Measurements from ENCODE around the gene OR10W1. TPM values are rescaled to one million over a fixed set of nuclear protein-coding genes. Genes with fewer than 3 reads are reported as not detected.

OR10W1 gene
- total RNA-seq (not detected), polyA plus RNA-seq (not detected)
- long read RNA-seq, donor 1, result 0 reads
- long read RNA-seq, donor 2, result 0 reads
- long read RNA-seq, donor 3, result 0 reads
- long read RNA-seq, donor 4, result 0 reads
- long read RNA-seq, donor 5, result 0 reads
- long read RNA-seq, donor 6, result 0 reads
- long read RNA-seq, donor 7, result 0 reads
- long read RNA-seq, donor 8, result 0 reads
- long read RNA-seq, donor 9, result 0 reads
- long read RNA-seq, donor 10, result 0 reads

- intact Hi-C loops (cut with DNase I), result no loop called here
- WGBS, 4 donors, result 73 to 89% (median 85%) methylated on average over 2 of the region's 2 CpGs
- Histone ChIP-seq H3K36me3 (replicated peaks in 1 of 2) (no peaks in the 10 kb centered on the region), H3K27ac (no peak within 1 kb of the TSS), H3K27me3 (no peaks in the 10 kb centered on the region), H3K4me1 (replicated peaks in 1 of 2) (no peaks in the 10 kb centered on the region), H3K4me3 (no peak within 1 kb of the TSS), H3K9me3 (replicated peaks in 1 of 3) (no peaks in the 10 kb centered on the region)
- TF ChIP-seq CTCF (IDR thresholded peaks at IDR 0.05) (no peak), POLR2A (IDR thresholded peaks at IDR 0.05) (no peak)
- DNase-seq, result no peak
Observed at GRCh38 chr11:58268142-58268541, at the start of gene OR10W1. Gene OR10W1 (minus strand): TSS chr11:58268260. CDS start chr11:58267858, 402 bp downstream.

GRCh38 chr11:58316142-58316541 lies 48.1 kb upstream of the OR10W1 start:
- Histone ChIP-seq H3K36me3 (replicated peaks in 1 of 2) (no peaks in the 10 kb centered on the region), H3K4me1 (replicated peaks in 1 of 2) (no peaks in the 10 kb centered on the region), H3K27me3 (no peaks in the 10 kb centered on the region), H3K9me3 (replicated peaks in 1 of 3) (no peaks in the 10 kb centered on the region), H3K27ac (no peak overlapping the region), H3K4me3 (no peak overlapping the region)
- intact Hi-C loops (cut with DNase I), result no loop called here
- no peak for TF ChIP-seq CTCF (IDR thresholded peaks at IDR 0.05)
- no peak for TF ChIP-seq POLR2A (IDR thresholded peaks at IDR 0.05)
- DNase-seq, result no peak
- WGBS, 4 donors, result 54 to 66% (median 64%) methylated on average over 2 of the region's 2 CpGs

DNA sequence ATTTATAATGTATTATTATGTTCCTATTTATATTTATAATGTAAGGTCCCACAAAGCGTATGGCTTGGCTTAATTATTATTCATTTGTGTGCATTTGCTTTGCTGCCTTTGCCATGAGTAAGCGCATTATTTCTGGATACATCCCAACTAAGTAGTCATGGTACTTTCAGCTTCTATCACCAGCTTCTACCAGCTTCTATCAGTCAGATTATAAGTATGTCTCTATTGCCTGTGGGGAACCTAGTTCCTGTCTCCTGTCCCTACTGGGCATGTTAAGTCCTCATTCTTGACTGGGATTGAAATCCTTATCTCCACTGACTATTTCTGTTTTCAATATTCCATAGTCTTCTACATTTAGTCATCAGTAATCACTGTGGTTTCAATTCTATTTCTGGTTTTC lies 33.5 kb upstream of the OR10W1 start:
- 84 to 91% (median 86%) methylated on average over 2 of the region's 2 CpGs for WGBS, 4 donors
- no peak for DNase-seq

DNA sequence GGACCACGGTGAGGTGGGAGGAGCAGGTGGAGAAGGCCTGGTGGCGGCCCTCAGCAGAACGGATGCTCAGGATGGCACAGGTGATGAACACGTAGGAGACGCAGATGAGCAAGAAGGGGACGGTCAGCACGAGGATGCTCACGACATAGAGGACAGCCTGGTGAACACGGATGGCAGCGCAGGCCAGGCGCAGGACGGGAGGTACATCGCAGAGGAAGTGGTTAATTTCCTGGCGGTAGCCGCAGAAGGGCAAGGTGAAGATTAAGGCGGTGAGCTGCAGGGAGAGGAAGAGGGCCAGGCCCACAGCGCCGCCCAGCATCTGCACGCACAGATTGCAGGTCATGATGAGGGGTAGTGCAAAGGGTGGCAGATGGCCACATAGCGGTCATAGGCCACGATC lies 24.0 kb upstream of the OR10W1 start:
- no peak for DNase-seq
- intact Hi-C loops (cut with DNase I), result no loop called here
- Histone ChIP-seq H3K9me3 (replicated peaks in 1 of 3) (no peaks in the 10 kb centered on the region), H3K27me3 (no peaks in the 10 kb centered on the region), H3K27ac (no peak overlapping the region), H3K36me3 (replicated peaks in 1 of 2) (no peaks in the 10 kb centered on the region), H3K4me3 (no peak overlapping the region), H3K4me1 (replicated peaks in 1 of 2) (no peaks in the 10 kb centered on the region)
- no peak for TF ChIP-seq POLR2A (IDR thresholded peaks at IDR 0.05)
- no peak for TF ChIP-seq CTCF (IDR thresholded peaks at IDR 0.05)
- 85 to 90% (median 86%) methylated on average over 21 of the region's 21 CpGs for whole genome bisulfite sequencing, 4 donors

More for the DNA sequence above, 33.5 kb upstream of the OR10W1 start:
- intact Hi-C loops (cut with DNase I), result no loop called here
- H3K4me3 ChIP-seq, result no peak overlapping the region
- H3K4me1 ChIP-seq (replicated peaks in 1 of 2), result no peaks in the 10 kb centered on the region
- TF ChIP-seq POLR2A (IDR thresholded peaks at IDR 0.05) (no peak), CTCF (IDR thresholded peaks at IDR 0.05) (no peak)
- no peaks in the 10 kb centered on the region for H3K9me3 ChIP-seq (replicated peaks in 1 of 3)
- no peak overlapping the region for H3K27ac ChIP-seq
- no peaks in the 10 kb centered on the region for H3K36me3 ChIP-seq (replicated peaks in 1 of 2)
- H3K27me3 ChIP-seq, result no peaks in the 10 kb centered on the region
